Uterus (tissue), 4 donors: Measurements from ENCODE around the gene LIN7C. TPM values are rescaled to one million over a fixed set of nuclear protein-coding genes. Genes with fewer than 3 reads are reported as not detected.
"Not testable (repeated sequence)": the region's sequence is repeated elsewhere in the genome, so short reads cannot be mapped to it uniquely, and the experiment has no call there.

Source experiments
- DNase-seq, 2 donors: peaks; one replicate each; pipeline ENCODE4 v3.0.0-alpha.2; 2019 to 2020
- H3K27ac ChIP-seq, 2 donors: fragments of 200-600 bp; sonication (generic); 1 replicate in 1 of 2; 2 replicates in 1 of 2; pipeline ENCODE4 v1.5.1; 2016 to 2018
- H3K27me3 ChIP-seq, 2 donors: fragments of 200-600 bp; sonication (generic); one replicate each; pipeline ENCODE4 v1.5.1; 2018 to 2019; ENCODE audit warnings: control low read depth in 1 of 2
- H3K36me3 ChIP-seq, 2 donors: fragments of 200-600 bp; sonication (generic); one replicate each; pipeline ENCODE4 v1.5.1; 2019; ENCODE audit warnings: control low read depth in 1 of 2
- H3K4me1 ChIP-seq, 2 donors: fragments of 200-600 bp; sonication (generic); one replicate each; pipeline ENCODE4 v1.5.1; 2018 to 2019; ENCODE audit warnings: control low read depth in 1 of 2
- H3K4me3 ChIP-seq, 2 donors: fragments of 200-600 bp; sonication (generic); 1 replicate in 1 of 2; 2 replicates in 1 of 2; pipeline ENCODE4 v1.5.1; 2018 to 2019; ENCODE audit warnings: mild to moderate bottlenecking in 1 of 2
- H3K9me3 ChIP-seq, 2 donors: fragments of 200-600 bp; sonication (generic); one replicate each; pipeline ENCODE4 v1.5.1; 2019; ENCODE audit warnings: control low read depth in 1 of 2
- POLR2A ChIP-seq, 2 donors: fragments of 450-650 bp; IDR thresholded peaks; one replicate each; pipeline ENCODE4 v1.6.1; 2016; ENCODE audit warnings: antibody characterized with exemption in 2 of 2, mild to moderate bottlenecking in 1 of 2, moderate library complexity in 1 of 2
- intact Hi-C: fragments of 100-400 bp; cut with DNase I; formaldehyde crosslinking; loops from one replicate; pipeline ENCODE4 v1.15.1; 2023; ENCODE audit warnings: low total_unique reads
- total RNA-seq, 4 donors: library from RNA; depleted of rRNA in 3 of 4; stranded (reverse); fragments of >200 nt in 3 of 4; gene quantifications; one replicate each; pipeline versions ENCODE4 v1.1.0 to v1.2.4, GENCODE V29; 2014 to 2023
- TF ChIP-seq, protein P1 (sequence below), 4 experiments: fragments of 200-600 bp in 2 of 4; fragments of 450-650 bp in 2 of 4; sonication (generic) in 2 of 4; IDR thresholded peaks; one replicate each; pipeline ENCODE4 v1.5.1; 2016 to 2019; ENCODE audit warnings: antibody characterized with exemption in 4 of 4, mild to moderate bottlenecking in 2 of 4, moderate library complexity in 1 of 4
- donor health status: DM: yes; HTN: yes; CAD: no.

The LIN7C gene
- total RNA-seq, 4 donors from 2014 or later: 11.8 to 98.0 (median 45.5) TPM

DNA sequence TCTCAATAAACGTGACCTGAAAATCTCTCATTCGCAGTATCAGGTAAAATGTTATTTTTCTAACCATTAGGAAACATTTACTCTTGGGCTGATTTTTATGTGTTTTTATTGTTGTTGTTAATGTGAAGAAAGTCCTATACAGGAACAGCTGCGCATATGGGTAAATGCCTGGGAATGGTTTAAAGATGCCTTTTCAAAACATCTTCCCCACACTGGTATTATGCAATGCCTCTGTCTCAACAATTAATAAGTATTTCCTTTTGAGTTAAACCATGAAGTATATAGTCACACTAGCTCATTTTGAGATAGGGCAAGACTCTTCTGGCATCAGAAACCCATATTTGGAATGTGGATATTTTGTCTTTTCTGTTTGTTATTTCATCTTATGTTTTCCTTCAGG is 13.7 kb upstream of the LIN7C start:
- intact Hi-C loops: no loop called here
- Histone ChIP-seq H3K36me3 (no peaks in the 10 kb centered on the region), H3K27me3 (no peaks in the 10 kb centered on the region), H3K4me3 (no peak overlapping the region), H3K9me3 (no peaks in the 10 kb centered on the region), H3K27ac (no peak overlapping the region), H3K4me1 (no peaks in the 10 kb centered on the region)
- TF ChIP-seq POLR2A (IDR thresholded peaks at IDR 0.05): no peak
- TF ChIP-seq, protein P1, sequence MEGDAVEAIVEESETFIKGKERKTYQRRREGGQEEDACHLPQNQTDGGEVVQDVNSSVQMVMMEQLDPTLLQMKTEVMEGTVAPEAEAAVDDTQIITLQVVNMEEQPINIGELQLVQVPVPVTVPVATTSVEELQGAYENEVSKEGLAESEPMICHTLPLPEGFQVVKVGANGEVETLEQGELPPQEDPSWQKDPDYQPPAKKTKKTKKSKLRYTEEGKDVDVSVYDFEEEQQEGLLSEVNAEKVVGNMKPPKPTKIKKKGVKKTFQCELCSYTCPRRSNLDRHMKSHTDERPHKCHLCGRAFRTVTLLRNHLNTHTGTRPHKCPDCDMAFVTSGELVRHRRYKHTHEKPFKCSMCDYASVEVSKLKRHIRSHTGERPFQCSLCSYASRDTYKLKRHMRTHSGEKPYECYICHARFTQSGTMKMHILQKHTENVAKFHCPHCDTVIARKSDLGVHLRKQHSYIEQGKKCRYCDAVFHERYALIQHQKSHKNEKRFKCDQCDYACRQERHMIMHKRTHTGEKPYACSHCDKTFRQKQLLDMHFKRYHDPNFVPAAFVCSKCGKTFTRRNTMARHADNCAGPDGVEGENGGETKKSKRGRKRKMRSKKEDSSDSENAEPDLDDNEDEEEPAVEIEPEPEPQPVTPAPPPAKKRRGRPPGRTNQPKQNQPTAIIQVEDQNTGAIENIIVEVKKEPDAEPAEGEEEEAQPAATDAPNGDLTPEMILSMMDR (IDR thresholded peaks at IDR 0.05): no peak
- DNase-seq: no peak

DNA sequence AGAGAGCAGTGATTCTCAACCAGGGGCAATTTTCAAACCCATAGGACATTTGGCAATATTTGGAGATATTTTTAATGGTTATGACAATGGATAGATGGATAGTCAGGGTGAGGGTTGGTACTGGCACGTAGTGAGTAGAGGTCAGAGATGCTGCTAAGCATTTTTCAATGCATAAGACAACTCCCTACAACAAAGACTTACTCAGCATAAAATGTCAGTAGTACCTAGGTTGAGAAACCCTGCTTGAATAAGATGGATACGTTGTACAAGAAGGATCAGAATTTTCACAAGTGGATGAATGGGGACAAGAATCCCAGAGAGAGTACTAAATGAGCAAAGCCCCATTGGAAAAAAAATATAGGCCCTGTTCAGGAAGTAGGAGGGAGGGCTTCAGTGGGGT is 11.9 kb upstream of the LIN7C start:
- Histone ChIP-seq H3K36me3 (no peaks in the 10 kb centered on the region), H3K27ac (no peak overlapping the region), H3K4me1 (no peaks in the 10 kb centered on the region), H3K27me3 (no peaks in the 10 kb centered on the region), H3K4me3 (no peak overlapping the region), H3K9me3 (no peaks in the 10 kb centered on the region)
- TF ChIP-seq POLR2A (IDR thresholded peaks at IDR 0.05): no peak
- TF ChIP-seq, protein P1 (IDR thresholded peaks at IDR 0.05): no peak
- intact Hi-C loops: no loop called here
- no peak for DNase-seq

DNA sequence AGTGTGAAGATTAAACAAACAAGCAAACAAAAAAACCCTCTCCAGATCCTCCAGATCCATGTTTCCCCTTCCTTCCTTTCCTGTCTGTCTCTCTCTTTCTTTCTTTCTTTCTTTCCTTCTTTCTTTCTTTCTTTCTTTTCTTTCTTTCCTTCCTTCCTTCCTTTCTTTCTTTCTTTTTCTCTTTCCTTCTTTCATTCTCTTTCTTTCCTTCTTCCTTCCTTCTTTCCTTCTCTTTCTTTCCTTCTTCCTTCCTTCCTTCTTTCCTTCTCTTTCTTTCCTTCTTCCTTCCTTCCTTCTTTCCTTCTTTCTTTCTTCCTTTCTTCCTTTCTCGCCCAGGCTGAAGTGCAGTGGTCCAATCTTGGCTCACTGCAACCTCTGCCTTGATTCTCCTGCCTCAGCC is 10.9 kb upstream of the LIN7C start:
- H3K27ac ChIP-seq, H3K4me3 ChIP-seq, H3K4me1 ChIP-seq, H3K36me3 ChIP-seq, DNase-seq, H3K27me3 ChIP-seq, H3K9me3 ChIP-seq, intact Hi-C loops: not testable (repeated sequence)

DNA sequence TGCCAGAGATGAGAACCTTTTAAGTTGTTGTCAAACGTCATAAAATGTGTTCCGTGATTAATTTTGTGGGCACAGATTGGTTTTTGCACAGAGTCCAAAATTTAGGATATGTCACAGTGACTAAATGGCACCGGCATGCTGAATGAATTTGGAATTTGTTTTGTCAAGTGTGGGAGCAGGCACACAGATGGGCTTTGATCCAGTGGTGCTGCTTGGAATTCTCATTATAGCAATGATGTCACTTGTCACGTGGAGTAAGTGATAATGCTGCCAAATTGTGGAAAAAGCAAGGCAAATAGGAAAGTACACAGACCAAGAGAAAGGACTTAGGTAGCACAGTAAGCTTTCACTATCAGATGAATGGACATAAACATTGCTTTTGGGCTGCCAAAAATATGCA is 8.0 kb upstream of the LIN7C start:
- H3K9me3 ChIP-seq: no peaks in the 10 kb centered on the region
- no peak for DNase-seq
- TF ChIP-seq, protein P1 (IDR thresholded peaks at IDR 0.05): no peak
- no peak for TF ChIP-seq POLR2A (IDR thresholded peaks at IDR 0.05)
- no peaks in the 10 kb centered on the region for H3K27me3 ChIP-seq
- no peaks in the 10 kb centered on the region for H3K36me3 ChIP-seq
- H3K27ac ChIP-seq: no peak overlapping the region
- no peaks in the 10 kb centered on the region for H3K4me1 ChIP-seq
- H3K4me3 ChIP-seq: no peak overlapping the region
- intact Hi-C loops: no loop called here

DNA sequence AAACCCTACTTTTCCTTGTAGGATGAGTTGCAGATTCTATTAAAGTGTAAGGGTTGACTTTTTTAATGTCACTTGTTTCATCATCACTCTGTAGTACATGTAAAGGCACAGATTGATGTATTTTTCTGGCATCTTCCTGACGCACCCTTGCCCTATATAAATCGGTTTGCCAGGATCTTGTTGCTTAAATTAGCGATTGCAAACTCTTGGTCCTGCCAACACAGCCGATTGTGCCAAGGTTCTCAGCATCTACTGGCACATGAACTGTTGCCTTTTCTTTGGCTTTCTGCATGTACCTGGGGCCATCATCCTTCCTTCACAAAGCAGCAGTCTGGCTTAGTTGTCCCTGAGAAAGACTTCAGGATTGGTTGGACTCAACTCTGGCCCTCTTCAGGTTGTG is 7.5 kb upstream of the LIN7C start:
- Histone ChIP-seq H3K27me3 (no peaks in the 10 kb centered on the region), H3K4me1 (no peaks in the 10 kb centered on the region), H3K9me3 (no peaks in the 10 kb centered on the region), H3K36me3 (no peaks in the 10 kb centered on the region), H3K4me3 (no peak overlapping the region), H3K27ac (no peak overlapping the region)
- TF ChIP-seq, protein P1 (IDR thresholded peaks at IDR 0.05): no peak
- no peak for TF ChIP-seq POLR2A (IDR thresholded peaks at IDR 0.05)
- no peak for DNase-seq
- intact Hi-C loops: no loop called here

DNA sequence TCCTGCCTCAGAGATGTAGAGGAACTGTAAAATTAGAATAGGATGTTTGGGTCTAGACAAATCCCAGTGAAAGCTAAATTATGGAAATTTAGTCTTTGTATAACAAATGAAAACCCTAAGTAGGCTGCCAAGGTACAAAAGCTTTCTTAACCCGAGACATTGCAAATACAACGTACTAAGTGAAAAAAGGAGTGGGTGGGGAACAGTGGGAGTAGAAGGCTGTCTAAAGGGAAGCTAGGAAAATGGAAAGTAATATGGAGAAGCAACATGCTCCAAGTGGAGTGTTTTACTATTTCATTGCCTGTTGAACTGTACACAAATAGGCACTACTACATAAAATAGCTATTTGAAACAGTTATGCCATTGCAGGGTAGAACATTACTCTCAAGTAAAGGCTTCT is 6.8 kb upstream of the LIN7C start:
- H3K27ac ChIP-seq: no peak overlapping the region
- intact Hi-C loops: no loop called here
- H3K4me3 ChIP-seq: no peak overlapping the region
- no peak for DNase-seq
- H3K27me3 ChIP-seq: no peaks in the 10 kb centered on the region
- TF ChIP-seq POLR2A (IDR thresholded peaks at IDR 0.05): no peak
- TF ChIP-seq, protein P1 (IDR thresholded peaks at IDR 0.05): no peak
- H3K4me1 ChIP-seq: no peaks in the 10 kb centered on the region
- no peaks in the 10 kb centered on the region for H3K36me3 ChIP-seq
- H3K9me3 ChIP-seq: no peaks in the 10 kb centered on the region
